ENCODE results near the gene PEMT. TPM values are rescaled to one million over a fixed set of nuclear protein-coding genes. Genes with fewer than 3 reads are reported as not detected.

PEMT gene
- total RNA-seq, 1 donor from 2014 or later = 31.1 TPM

- no peak for DNase-seq (ENCODE audit: low spot score)
- no peak overlapping the region for H3K27ac Mint-ChIP-seq (ENCODE audit: unreplicated experiment)
- no peaks in the 10 kb centered on the region for H3K27me3 Mint-ChIP-seq (ENCODE audit: low read depth)
- H3K4me1 Mint-ChIP-seq (ENCODE audit: low read depth) = peaks cover 31% of the 10 kb centered on the region
- no peak overlapping the region for H3K4me3 Mint-ChIP-seq (ENCODE audit: unreplicated experiment)
- TF ChIP-seq, protein P1, sequence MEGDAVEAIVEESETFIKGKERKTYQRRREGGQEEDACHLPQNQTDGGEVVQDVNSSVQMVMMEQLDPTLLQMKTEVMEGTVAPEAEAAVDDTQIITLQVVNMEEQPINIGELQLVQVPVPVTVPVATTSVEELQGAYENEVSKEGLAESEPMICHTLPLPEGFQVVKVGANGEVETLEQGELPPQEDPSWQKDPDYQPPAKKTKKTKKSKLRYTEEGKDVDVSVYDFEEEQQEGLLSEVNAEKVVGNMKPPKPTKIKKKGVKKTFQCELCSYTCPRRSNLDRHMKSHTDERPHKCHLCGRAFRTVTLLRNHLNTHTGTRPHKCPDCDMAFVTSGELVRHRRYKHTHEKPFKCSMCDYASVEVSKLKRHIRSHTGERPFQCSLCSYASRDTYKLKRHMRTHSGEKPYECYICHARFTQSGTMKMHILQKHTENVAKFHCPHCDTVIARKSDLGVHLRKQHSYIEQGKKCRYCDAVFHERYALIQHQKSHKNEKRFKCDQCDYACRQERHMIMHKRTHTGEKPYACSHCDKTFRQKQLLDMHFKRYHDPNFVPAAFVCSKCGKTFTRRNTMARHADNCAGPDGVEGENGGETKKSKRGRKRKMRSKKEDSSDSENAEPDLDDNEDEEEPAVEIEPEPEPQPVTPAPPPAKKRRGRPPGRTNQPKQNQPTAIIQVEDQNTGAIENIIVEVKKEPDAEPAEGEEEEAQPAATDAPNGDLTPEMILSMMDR (IDR thresholded peaks at IDR 0.05) = no peak
- no peaks in the 10 kb centered on the region for H3K9me3 Mint-ChIP-seq (ENCODE audit: low read depth)
- H3K36me3 Mint-ChIP-seq (ENCODE audit: low read depth) = no peaks in the 10 kb centered on the region
These were observed 24.5 kb downstream of the PEMT start for GRCh38 chr17:17566896-17567513.

DNA sequence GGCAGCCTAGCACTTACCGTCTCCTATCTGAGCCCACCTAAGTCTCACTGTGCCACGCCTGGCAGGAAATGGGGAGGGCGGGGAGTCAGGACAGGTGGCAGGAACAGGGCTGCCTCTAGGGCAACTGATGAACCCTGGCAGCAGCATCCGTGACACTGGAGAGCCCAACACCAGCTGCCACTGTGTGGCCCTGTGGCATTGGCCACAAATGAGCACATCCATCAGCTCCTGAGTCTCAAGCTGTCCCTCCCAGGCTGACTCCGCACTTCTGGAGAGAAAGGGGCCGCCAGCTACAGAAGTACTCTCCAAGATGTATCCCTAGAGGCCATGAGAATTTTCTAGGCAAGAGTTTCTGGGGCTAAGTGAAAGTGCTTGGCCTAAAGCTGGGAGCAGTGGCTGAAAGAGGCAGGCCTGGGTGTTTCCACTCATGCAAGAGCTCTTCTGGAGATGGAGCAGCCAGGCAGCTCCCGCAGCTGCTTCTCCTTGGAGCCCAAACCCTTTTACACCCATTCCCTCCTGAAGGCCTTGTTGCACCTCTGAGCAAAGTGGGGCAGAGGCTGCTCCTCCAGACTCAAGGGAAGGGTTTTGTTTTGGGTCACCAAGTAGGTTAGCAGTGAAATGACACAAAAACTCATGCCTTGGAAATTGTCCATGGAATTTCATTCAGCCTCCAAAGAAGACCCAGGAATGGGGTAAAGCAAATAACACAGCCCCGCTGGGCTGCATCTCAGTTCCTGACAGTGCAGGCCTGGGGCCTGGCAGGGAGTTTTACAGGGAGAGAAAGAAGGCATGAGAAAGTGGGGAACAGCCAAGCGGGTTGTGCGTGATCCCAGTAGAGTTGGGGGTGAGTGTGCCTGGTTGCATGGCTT lies 25.8 kb downstream of the PEMT start:
- TF ChIP-seq, protein P1 (IDR thresholded peaks at IDR 0.05) = no peak
- Mint-ChIP-seq H3K4me3 (ENCODE audit: unreplicated experiment) (no peak overlapping the region), H3K9me3 (ENCODE audit: low read depth) (no peaks in the 10 kb centered on the region), H3K27ac (ENCODE audit: unreplicated experiment) (peak overlapping the region; percentile 57), H3K4me1 (ENCODE audit: low read depth) (peaks cover 31% of the 10 kb centered on the region), H3K36me3 (ENCODE audit: low read depth) (no peaks in the 10 kb centered on the region), H3K27me3 (ENCODE audit: low read depth) (no peaks in the 10 kb centered on the region)
- no peak for DNase-seq (ENCODE audit: low spot score)

DNA sequence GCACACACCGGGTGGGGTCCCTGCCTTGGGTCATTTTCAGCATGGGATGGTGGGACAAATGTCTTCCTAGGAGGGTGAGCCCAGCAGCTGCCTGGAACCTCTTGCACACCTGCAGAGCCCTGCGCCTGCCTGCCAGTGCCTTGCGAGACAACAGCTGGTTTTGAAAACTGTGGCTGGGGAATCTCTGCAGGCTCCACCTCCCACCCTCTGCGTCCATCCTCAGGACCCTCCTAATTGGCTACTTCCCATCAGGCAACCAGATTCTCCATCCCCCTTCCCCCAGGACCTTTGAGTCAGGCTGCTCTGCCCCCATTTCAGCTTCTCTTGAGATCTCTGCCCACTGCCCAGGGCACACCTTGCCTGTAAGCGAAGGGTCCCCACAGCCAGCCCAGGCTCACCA lies 26.6 kb downstream of the PEMT start:
- H3K9me3 Mint-ChIP-seq (ENCODE audit: low read depth) = no peaks in the 10 kb centered on the region
- H3K4me3 Mint-ChIP-seq (ENCODE audit: unreplicated experiment) = no peak overlapping the region
- DNase-seq (ENCODE audit: low spot score) = no peak
- H3K27ac Mint-ChIP-seq (ENCODE audit: unreplicated experiment) = no peak overlapping the region
- H3K27me3 Mint-ChIP-seq (ENCODE audit: low read depth) = no peaks in the 10 kb centered on the region
- no peaks in the 10 kb centered on the region for H3K36me3 Mint-ChIP-seq (ENCODE audit: low read depth)
- TF ChIP-seq, protein P1 (IDR thresholded peaks at IDR 0.05) = no peak
- H3K4me1 Mint-ChIP-seq (ENCODE audit: low read depth) = peaks cover 31% of the 10 kb centered on the region

DNA sequence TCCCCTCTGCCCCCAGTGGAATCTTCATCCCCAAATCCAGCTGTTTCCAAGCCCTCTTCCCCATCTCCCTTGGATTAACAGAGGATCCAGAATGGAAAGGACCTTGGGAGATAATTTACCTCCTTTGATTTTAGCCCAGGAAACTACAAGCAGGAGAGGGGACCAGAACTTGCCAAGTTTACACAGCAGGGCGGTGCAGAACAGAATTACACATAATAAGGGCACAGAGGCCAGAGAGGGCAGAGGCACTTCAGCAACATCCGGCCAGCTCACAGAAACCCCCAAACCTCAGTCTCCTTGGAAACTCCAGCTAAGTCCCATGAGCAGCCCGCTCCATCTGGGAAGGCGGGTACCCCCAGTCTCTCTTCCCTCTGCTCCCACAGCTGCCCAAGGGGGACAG lies 27.2 kb downstream of the PEMT start:
- Mint-ChIP-seq H3K27ac (ENCODE audit: unreplicated experiment) (no peak overlapping the region), H3K4me3 (ENCODE audit: unreplicated experiment) (no peak overlapping the region), H3K36me3 (ENCODE audit: low read depth) (no peaks in the 10 kb centered on the region), H3K9me3 (ENCODE audit: low read depth) (no peaks in the 10 kb centered on the region), H3K4me1 (ENCODE audit: low read depth) (peaks cover 31% of the 10 kb centered on the region), H3K27me3 (ENCODE audit: low read depth) (no peaks in the 10 kb centered on the region)
- TF ChIP-seq, protein P1 (IDR thresholded peaks at IDR 0.05) = no peak
- no peak for DNase-seq (ENCODE audit: low spot score)

- Mint-ChIP-seq H3K9me3 (ENCODE audit: low read depth) (no peaks in the 10 kb centered on the region), H3K4me1 (ENCODE audit: low read depth) (peaks cover 31% of the 10 kb centered on the region), H3K27ac (ENCODE audit: unreplicated experiment) (no peak overlapping the region), H3K4me3 (ENCODE audit: unreplicated experiment) (no peak overlapping the region), H3K27me3 (ENCODE audit: low read depth) (no peaks in the 10 kb centered on the region), H3K36me3 (ENCODE audit: low read depth) (no peaks in the 10 kb centered on the region)
- DNase-seq (ENCODE audit: low spot score) = no peak
- TF ChIP-seq, protein P1 (IDR thresholded peaks at IDR 0.05) = no peak
These were observed 28.0 kb downstream of the PEMT start for GRCh38 chr17:17563530-17563929.

Data from chondrocyte (in vitro differentiated cells).